HTERT RPE-1 (cell line): Measurements from ENCODE around the gene PIGX.

Experiments
- in situ Hi-C: fragments of 300-500 bp; cut with MboI; formaldehyde crosslinking; loops from 4 replicates; pipeline ENCODE4 v1.14.3; 2020; ENCODE audit warnings: low sequenced_read_pairs

Gene PIGX

GRCh38 chr3:196711838-196712513 lies at the start of gene PIGX, which contains the start of gene CEP19:
TSS of gene PIGX (plus strand) at chr3:196712377.
TSS of gene CEP19 (minus strand) at chr3:196712250. CDS start at chr3:196708657, 3,593 bp downstream.
- in situ Hi-C loops = no loop called here

GRCh38 chr3:196662711-196663571 lies 49.2 kb upstream of the PIGX start:
- in situ Hi-C loops = no loop called here

- in situ Hi-C loops = no loop called here
Observed at GRCh38 chr3:196666001-196666867, 45.9 kb upstream of the PIGX start.

GRCh38 chr3:196667056-196667825 lies 44.9 kb upstream of the PIGX start:
- in situ Hi-C loops = no loop called here

GRCh38 chr3:196670339-196670738 lies 41.8 kb upstream of the PIGX start:
- in situ Hi-C loops = no loop called here

- in situ Hi-C loops = no loop called here
Observed at GRCh38 chr3:196673632-196674031, 38.5 kb upstream of the PIGX start.

- in situ Hi-C loops = no loop called here
Observed at GRCh38 chr3:196677353-196677752, 34.8 kb upstream of the PIGX start.

- in situ Hi-C loops = no loop called here
Observed at GRCh38 chr3:196677931-196678330, 34.2 kb upstream of the PIGX start.

GRCh38 chr3:196684548-196685407 lies 27.4 kb upstream of the PIGX start:
- in situ Hi-C loops = no loop called here

- in situ Hi-C loops = no loop called here
Observed at GRCh38 chr3:196686436-196686835, 25.7 kb upstream of the PIGX start.

GRCh38 chr3:196688349-196688748 lies 23.8 kb upstream of the PIGX start:
- in situ Hi-C loops = no loop called here

GRCh38 chr3:196689941-196690660 lies 22.1 kb upstream of the PIGX start:
- in situ Hi-C loops = no loop called here

GRCh38 chr3:196691386-196691785 lies 20.8 kb upstream of the PIGX start:
- in situ Hi-C loops = no loop called here

- in situ Hi-C loops = no loop called here
Observed at GRCh38 chr3:196694202-196694638, 18.0 kb upstream of the PIGX start.

GRCh38 chr3:196694941-196695848 lies 17.0 kb upstream of the PIGX start:
- in situ Hi-C loops = no loop called here

- in situ Hi-C loops = no loop called here
Observed at GRCh38 chr3:196695849-196696226, 16.3 kb upstream of the PIGX start.

- in situ Hi-C loops = no loop called here
Observed at GRCh38 chr3:196697270-196697669, 14.9 kb upstream of the PIGX start.

- in situ Hi-C loops = no loop called here
Observed at GRCh38 chr3:196699749-196700148, 12.4 kb upstream of the PIGX start.
